ENCODE data around the gene PCDH1.
A peak's percentile ranks its signal among the peaks of the same experiment; 100 is the strongest.
"Not testable (repeated sequence)": the region's sequence is repeated elsewhere in the genome, so short reads cannot be mapped to it uniquely, and the experiment has no call there.

PCDH1 gene

DNA sequence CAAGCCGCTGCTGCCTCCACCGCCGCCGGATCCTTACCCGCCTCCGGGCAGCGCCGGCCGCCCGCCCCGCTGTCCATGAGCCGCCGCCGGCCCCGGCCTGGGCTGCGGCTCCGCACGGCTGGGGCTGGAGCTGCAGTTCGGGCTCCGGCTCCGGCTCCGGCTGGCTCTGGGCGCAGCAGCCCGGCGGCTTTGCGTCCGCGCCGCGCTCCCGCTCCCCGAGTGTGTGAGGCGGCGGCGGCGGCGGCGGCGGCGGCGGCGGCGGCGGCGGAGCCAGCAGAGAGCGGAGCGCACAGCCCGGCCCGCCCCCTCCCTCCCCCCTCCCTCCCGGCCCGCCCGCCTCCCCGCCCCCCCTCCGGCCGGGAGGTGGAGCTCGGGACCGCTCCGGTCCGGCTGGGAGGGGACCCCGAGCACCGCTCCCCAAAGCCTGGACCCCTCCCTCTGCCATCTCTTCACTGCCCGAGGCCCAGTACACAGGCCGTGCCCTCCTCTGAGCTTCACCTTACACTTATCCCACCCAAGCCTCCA, at the start of gene PCDH1:
Gene PCDH1 (minus strand): TSS at position 225 of the 525 bp plus-strand sequence. CDS start 148 bp downstream, at position 77.
- DNase-seq, result peak in 1 of 2 experiments; percentile 33

DNA sequence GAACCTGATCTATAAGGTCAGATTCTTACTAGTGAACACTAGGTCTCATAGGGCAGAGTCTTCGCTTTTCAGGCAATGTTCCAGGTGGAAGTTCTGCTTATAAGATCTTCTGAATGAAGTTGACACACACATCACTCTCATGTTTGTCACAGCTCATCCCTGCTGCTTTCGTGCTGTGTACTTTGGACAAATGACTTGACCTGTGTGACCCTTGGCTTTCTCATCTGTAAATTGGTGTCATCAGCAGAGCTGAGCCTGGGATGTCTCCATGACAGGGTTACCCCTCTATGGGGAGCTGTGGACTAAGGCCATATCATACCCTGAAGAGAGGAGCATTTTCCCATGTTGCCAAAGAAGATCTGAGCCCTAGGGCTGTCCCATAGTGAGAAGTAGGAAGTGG, 48.2 kb upstream of the PCDH1 start:
- DNase-seq, result no peak

DNA sequence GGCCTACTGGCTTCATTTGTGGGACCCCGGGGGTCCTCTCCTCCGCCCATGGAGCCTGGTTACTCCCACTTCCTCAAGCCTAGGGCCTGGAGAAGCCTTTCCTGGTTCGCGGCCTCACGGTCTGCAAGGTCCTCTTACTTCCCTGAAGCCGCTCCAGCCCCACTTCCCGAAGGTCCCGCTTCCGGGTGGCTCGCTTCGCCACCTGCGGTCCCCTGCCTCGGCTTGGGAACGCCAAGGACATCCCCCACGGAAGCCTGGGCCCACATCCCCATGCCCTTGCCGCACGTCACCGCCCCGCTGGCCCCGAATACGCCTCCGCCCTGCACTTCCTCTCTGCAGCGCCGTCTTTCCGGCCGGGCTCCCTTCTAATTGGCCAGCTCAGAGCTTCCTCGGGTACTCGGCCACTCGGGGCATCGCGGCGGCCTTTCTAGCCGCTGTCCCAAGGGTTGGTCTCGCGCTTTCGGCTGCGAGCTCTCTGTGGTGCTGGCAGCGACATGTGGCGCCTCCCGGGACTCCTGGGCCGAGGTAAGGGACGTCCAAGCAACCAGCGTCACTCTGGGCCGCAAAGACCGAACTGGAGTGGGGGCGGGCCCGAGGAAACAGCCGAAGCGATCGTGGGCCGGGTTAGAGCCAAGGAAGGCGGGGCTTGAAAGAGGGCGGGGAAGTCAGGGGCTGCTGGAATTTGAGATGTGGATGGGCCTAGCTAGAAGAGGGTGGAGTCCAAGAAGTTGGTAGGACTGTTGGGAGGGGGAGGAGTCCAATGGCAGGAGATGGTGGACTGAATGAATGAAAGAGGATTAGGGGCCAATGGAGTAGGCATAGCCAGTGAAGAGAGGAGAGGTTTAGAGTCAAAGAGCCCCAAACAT, 45.5 kb upstream of the PCDH1 start, which contains the start of gene DELE1:
Gene DELE1 (plus strand): TSS at position 424 of the 866 bp plus-strand sequence. CDS start 71 bp downstream, at position 495.
- peak; percentile 91 to 93 for DNase-seq

DNA sequence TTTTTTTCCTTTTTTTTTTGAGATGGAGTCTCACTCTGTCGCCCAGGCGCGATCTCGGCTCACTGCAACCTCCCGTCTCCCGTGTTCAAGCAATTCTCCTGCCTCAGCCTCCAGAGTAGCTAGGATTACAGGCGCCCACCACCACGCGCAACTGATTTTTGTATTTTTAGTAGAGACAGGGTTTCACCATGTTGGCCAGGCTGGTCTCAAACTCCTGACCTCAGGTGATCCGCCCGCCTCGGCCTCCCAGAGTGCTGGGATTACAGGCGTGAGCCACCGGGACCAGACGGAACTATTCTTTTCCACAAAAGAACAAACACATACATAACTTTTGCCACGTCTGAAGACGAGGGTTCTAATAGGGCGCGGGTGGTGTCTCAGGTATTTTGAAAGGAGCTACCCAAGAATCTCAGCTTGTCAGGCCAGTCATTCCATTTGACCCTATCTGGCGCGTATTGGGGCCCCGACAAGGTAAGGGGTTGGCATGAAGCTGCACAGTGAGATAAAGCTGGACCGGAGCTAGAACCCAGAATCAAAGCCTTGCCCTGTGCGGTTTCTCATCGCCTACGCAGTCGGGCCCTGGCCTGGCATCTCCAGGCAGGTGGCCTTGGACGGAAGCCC, 44.7 kb upstream of the PCDH1 start:
- DNase-seq, result not testable (repeated sequence)

DNA sequence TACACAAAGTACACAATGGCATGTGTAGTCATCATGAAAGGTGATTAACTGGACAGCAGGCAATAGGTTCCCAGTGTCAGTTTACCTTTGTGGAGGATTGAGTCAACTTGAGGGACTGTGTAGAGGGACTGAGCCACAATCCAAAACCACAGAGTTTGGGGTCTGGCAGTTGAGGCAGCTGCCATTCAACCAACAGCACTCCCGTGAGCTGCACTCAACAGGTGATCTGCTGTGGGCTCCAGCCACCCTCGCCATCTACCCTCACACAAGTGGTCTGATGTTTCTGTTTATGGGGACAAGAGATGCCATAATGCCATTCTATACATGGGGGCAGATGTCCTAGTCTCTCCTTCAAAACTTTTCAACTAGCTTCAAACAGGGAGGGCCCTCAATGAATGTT, 42.6 kb upstream of the PCDH1 start:
- no peak for DNase-seq

DNA sequence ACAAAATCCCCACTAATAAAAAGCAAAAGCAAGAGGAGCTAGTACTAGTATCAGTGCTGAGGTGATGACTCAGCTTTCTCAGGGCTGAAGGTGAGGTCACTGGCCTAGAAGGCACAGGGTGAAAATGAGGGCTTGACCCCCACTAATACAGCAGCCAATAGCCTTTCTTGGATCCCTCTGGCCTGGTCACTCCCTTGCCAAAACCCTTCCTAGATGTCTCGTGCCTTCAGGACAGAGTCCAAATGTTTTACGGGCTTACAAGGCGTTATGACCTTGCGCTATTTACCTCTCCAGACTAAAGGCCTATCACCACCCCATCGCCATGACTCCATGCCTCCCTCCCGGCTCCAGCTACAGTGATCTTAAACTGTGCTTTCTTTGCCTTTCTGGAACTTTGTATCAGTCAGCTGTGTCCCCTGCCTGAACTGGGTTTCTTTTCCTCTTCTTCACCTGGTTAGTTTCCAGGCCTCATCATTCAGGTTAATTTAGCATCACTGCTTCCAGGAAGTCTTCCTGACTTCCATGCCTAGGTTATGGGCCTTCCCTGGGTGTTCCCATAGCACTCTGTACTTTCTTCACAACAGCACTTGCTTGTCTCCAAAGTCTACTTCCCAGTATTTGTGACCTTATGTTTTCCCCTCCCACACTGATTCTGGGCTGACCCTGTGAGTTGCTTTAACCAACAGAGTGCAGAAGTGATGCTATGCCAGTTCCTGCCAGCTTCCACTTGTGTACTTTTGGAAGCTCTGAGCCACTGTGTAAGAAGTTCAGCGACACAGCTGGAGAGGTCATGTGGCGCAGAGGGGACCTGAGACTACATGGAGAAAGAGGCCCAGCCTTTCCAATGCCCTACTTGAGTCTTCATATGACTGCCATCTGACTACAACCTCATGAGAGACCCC, 41.3 kb upstream of the PCDH1 start:
- no peak for DNase-seq

DNA sequence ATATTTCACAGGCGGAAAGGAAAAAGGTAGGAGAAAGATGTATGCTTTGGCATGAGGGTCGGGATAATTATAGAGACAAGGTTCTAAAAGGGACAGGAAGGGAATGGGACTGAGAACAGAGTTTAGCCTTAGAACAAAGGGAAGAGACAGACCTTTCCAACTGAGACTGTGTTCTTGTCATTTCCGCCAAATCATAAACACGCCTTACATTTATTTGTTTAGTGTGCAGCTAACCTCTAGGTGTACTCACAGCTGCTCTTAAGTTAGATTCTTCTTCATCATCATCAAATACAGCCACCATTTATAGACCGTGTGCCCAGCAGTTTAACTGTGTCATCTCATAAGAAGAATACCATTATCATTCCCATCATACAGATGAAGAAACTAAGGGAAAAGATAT, 39.5 kb upstream of the PCDH1 start:
- no peak for DNase-seq

DNA sequence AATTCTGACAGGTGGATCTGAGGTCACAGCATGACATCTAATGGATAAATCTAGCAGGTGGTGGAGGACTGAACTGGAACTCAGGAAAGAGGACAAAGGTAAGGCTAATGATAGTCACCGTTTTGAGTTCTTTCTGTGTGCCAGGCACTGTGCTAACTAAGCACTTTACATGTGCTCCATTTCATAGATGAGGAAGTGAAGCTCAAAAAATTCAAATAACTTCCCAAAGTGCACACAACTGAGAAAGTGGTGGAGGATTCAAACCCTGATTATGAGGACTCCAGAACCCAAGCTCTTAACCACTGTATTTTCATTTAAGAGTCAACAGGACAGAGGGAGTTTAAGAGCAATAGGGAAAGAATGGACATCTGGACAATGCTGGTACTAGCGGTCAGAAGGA, 38.3 kb upstream of the PCDH1 start:
- no peak for DNase-seq

DNA sequence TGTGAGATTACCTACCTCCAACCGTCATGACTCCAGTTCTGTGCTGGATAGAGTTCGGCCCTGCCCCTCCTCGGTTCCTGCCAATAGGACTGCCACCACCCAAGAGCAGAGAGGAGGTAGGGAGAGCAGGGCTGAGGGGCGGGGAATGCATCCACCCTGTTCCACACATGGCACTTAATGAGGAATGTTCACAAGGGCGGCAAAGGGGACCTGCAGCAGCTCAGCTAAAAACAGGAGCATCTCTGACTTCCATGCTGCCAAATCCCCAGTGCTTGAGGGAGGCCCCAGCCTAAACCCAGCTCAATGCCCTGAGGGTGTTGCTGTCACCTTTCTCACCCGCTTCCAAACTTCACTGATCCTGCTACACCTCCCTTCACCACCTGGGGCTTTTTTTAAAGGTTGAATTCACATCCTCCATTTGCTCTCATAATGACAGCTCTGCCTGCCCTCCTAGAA, 37.7 kb upstream of the PCDH1 start:
- no peak for DNase-seq

DNA sequence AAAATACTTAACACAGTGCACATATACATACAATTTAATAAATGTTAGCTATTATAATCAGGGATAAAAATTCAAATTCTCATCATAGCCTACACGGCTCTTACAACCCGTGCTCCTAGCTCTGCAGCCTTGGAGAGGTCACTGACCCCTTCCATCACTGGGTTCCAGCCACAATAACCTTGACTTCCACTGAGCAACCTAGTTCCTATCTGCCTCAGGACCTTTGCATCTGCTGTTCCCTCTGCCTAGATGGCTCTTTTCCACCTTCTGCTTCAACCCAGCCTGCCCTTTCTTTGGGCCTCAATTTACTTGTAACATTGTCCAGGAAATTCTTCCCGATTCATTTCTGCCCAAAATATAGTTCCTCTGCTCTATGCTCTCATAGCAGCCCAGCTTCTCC, 36.6 kb upstream of the PCDH1 start:
- DNase-seq, result no peak

DNA sequence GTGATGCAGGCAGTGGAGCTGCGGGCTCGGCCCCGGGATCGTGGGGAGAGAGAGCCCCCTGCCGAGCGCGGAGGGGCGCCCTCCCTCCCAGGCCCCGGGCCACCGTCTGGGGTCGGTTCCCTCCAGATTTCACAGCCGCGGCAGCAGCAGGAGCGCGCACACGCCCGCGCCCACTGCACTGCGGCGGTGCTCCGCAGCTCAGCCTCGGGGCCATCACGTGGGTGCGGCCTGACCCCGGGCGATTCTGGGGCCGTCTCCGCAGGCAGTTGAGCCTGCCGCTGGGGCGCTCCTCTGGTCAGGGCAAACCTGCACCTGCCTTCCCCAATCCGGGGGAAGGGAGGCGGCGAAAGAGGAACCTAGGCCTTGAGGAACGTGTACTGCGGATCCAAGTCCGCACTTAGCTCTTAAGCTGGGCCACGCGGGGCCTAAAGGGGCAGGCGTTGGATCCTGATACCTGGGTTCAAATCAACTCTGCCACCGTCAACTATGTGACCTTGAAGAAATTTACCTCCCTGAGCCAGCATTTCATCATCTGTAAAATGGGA, 36.1 kb upstream of the PCDH1 start:
- DNase-seq, result peak in 1 of 2 experiments; percentile 15

DNA sequence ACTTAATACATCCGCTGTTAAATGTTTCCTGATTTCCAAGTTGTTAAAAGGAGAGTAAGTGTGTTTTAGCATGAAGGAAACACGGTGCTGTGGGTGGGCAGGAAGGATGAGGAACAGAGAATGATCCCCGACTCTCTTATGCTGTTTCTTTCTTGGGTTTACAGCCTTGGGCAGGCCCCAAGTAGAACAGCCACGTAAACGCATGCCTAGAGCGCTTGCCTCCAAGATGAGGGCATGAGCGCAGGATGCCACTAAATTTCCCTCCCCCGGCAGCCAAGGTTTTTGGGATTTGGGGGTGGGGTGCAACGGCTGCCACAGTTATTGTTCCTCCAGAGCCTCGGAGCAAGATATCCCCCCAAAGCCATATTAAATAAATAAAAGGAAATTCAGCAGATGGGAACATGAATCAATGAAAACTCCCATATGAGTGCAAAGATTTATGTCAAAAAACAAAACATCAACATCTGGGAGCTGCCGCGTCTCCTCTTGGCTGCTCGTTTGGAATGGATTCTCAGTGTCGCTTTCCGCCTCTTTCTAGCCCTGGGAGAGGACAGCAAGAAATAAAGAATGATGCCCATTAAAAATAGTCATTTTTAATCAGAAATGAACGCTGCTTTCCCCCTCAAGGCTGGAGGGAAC, 35.5 kb upstream of the PCDH1 start:
- DNase-seq, result no peak

DNA sequence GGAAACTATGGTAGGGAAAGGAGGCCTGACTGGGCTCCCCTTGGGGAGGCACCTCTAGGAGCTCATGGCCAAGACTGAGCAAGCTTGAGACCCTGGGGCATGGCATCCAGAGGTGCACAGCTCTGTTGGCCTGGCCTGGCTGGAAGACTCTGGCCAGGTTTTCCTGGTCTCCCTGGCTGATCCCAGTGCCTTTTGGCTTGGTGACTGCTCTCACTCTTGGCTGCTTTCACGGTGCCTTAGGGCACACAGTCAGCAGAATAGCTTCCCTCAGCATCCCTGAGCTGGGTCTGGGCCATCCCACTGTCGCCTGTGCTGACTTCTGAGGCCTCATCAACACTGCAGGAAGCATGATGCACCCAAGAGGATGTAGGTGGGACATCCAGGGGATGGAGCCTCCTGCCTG, 32.1 kb upstream of the PCDH1 start:
- no peak for DNase-seq

DNA sequence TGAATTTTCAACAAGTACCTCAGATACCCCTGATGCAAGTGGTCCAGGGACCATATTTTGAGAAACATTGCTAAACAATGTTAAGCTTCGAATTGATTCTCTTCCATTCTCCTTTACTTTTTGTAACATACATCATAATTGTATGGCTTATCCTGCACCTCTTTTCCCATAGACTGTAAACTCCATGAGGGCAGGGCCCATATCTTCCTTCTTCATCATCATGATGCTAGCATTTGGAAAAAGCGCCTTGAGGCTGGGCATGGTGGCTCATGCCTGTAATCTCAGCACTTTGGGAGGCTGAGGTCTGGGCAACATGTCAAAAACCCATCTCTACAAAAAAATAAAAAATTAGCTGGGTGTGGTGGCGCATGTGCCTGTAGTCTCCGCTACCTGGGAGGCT, 31.0 kb upstream of the PCDH1 start:
- no peak for DNase-seq

DNA sequence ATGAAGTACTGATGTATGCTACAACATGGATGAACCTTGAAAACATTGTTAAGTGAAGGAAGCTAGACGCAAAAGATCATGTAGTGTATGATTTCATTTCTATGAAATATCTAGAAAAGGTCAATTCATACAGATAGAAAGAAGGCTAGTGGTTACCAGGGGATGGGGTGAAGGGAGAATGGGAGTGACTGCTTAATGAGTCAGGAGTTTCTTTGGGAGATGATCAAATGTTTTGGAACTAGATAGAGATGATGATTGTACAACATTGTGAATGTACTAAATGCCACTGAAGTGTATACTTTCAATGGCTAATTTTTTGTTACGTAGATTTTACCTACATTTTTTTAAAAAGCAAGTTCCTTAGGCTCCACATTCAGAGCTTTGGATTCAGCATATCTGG, 30.6 kb upstream of the PCDH1 start:
- DNase-seq, result no peak

DNA sequence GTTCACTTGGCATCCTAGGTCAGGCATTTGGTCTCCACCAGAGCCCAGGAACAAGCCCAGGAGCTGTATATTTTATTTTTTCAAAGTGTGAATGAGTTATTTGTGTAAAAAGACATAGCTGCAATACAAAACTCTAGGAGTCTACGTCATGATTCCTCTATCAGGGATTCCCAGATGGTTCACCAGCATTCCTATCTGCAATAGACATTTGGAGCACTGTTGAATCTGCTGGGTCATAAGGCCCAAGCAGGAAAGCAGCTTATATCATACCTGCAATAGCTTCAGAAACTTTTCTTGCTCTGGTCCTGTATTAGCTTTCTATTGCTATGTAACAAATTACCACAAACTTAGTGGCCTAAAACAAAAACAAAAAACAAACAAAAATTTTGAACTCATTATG, 28.8 kb upstream of the PCDH1 start:
- DNase-seq, result no peak

DNA sequence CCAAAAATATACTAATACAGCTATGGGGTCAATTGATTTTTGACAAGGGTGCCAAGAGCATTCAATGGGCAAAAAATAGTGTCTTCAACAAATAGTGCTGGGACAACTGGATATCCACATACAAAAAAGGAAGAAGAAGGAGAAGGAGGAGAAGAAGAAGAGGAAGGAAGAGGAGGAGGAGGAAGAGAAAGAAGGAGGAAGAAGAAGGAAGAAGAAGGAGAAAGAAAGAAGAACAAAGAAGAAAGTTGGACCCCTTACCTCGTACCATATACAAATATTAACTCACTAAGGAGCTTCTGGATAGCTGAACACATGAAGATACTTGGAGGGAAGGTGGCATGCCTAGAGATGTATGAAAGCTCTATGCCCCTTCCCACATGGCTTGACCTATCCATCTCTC, 28.3 kb upstream of the PCDH1 start:
- DNase-seq, result no peak

DNA sequence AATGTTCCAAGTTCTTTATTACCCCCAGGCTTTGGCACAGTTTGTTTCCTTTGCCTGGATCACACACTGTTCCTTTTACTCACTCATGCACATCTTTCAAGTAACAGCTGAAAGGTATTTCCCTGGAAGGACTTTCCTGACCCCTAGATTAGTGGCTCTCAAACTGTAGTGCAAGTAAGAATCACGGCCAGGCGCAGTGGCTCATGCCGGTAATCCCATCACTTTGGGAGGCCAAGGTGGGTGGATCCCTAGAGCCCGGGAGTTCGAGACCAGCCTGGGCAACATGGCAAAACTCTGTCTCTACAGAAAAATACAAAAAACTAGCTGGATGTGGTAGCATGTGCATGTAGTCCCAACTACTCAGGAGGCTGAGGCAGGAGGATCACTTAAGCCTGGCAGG, 26.3 kb upstream of the PCDH1 start:
- DNase-seq, result no peak

DNA sequence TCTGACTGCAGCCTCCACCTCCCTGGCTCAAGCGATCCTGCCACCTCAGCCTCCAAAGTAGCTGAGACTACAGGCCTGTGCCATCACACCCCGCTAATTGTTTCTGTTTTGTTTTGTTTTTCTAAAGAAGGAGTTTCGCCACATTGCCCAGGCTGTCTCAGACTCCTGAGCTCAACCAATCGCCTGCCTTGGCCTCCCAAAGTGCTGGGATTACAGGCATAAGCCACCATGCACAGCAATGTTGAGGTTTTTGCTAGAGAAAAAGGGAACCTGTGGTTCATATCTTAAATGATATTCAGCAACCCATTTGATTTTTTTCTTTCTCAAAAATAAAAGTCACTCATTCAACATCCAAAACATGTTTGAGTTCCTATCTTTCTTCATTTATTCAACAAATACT, 25.1 kb upstream of the PCDH1 start:
- no peak for DNase-seq

DNA sequence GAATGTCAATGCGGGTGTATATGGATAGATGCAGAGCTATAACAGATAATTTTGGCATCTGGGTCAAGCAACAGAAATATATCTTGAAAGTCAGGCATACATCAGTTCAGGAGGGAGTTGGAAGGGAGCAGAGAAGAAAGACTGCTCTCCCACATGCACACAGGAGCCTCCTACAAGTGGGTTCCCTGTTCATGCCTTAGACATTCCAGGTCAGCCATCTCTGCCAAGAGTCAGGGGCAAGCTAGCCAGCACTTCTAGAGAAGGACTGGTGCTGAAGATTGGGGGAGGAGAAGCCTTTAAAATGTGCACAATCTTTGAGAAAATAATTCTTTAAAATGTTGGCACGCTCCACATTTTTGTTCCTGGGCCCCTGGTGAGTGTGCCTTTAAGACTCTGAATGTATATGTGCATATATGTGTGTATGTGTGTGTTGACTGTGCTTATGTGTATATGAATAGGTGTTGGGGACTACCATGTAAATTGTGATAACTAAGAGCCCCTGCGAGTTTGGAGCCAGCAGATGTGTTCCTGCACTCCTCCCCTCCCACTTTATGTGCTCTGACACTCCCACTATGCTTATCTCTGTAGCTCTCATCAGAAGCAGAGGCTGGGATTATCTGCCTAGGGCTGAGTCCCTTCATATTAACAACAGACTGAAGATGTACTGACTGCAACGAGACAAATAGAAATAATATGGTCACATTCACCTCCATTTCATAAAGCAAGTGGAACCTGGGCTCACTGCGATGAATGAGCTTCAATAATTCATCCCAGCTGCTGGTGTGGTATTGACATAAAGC, 24.0 kb upstream of the PCDH1 start:
- DNase-seq, result no peak

DNA sequence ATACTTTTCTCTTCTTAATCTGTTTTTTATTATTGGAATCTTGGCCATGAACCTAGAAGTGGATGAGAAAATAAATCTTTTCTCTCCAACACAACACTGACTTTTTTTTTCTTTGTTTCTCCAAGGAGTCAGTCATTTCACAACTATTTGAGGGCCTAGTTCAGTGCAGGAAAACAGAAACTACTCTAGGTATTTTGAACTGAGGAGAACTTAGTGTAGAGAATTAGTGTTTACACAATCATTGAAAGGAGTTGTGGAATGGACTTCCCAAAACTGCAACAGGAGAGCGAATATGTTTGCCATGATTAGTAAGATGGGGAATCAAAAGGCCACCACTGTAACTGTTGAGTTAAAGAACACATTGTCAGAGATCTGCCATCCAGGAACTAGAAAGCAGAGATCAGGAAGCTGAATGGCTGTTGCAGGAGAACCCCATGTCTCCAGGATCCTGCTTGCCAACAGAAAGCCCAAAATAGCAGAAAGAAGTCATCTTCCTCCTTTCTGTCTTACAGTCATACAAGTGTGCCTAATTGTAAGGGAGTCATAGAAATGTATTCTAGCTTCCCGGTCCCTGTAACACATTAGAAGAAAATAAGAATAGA, 20.3 kb upstream of the PCDH1 start:
- no peak for DNase-seq

All from stimulated activated CD4-positive, alpha-beta T cell treated with anti-CD3 and anti-CD28 coated beads, Interleukin-4, amount 100 ng/mL, for 4 hours (primary cell).